H1 (cell line): ENCODE measurements around the gene C12orf56. TPM values are rescaled to one million over a fixed set of nuclear protein-coding genes. Genes with fewer than 3 reads are reported as not detected.

Source experiments
- CTCF ChIA-PET: fragments of 300-600 bp; sonication (Branson Sonifier 250); formaldehyde crosslinking; loops from one replicate; lab custom pipeline; 2021; ENCODE audit not compliant: partially characterized antibody; lab: Charles Lee
- POLR2A ChIA-PET: fragments of 300-600 bp; sonication (Branson Sonifier 250); formaldehyde crosslinking; loops from one replicate; lab custom pipeline; 2021; ENCODE audit warnings: inconsistent platforms; ENCODE audit not compliant: partially characterized antibody; lab: Charles Lee
- DNase-seq, 2 experiments: peaks; one replicate each; pipeline versions ENCODE4 v3.0.0 to v3.0.0-alpha.2; 2010 to 2022; ENCODE audit warnings: low spot score in 2 of 2, low read depth in 1 of 2, mixed read lengths in 1 of 2
- FAIRE-seq: peaks from 2 replicates; lab custom pipeline; 2011; peaks lifted over from hg19 to GRCh38; lab: Jason Lieb, UNC
- H2AFZ ChIP-seq: 2 replicates; pipeline ENCODE4 v1.8.1; 2012; ENCODE audit warnings: low read length, inconsistent platforms
- H2AK5ac ChIP-seq: 2 replicates; pipeline ENCODE4 v1.6.1; 2013; ENCODE audit warnings: low read depth, low read length
- H2BK120ac ChIP-seq: replicated peaks from 2 replicates; pipeline ENCODE3; 2013; ENCODE audit warnings: low read depth, low read length, inconsistent platforms
- H2BK12ac ChIP-seq: 2 replicates; pipeline ENCODE4 v1.6.1; 2013; ENCODE audit warnings: low read depth, low read length
- H2BK15ac ChIP-seq: 2 replicates; pipeline ENCODE4 v1.6.1; 2013; ENCODE audit warnings: low read length
- H2BK20ac ChIP-seq: 2 replicates; pipeline ENCODE4 v1.6.1; 2013; ENCODE audit warnings: low read length
- H2BK5ac ChIP-seq: 2 replicates; pipeline ENCODE4 v1.6.1; 2013; ENCODE audit warnings: low read depth, low read length
- H3K14ac ChIP-seq: 2 replicates; pipeline ENCODE4 v1.6.1; 2013; ENCODE audit warnings: inconsistent platforms; ENCODE audit not compliant: insufficient read length
- H3K18ac ChIP-seq: 2 replicates; pipeline ENCODE4 v1.6.1; 2013; ENCODE audit warnings: low read length; ENCODE audit errors: extremely low read depth
- H3K23ac ChIP-seq: 2 replicates; pipeline ENCODE4 v1.6.1; 2013; ENCODE audit warnings: inconsistent platforms; ENCODE audit not compliant: insufficient read length
- H3K23me2 ChIP-seq: 2 replicates; pipeline ENCODE4 v1.6.1; 2013; ENCODE audit warnings: low read depth, low read length
- H3K27ac ChIP-seq: 2 replicates; pipeline ENCODE4 v1.6.1; 2011; ENCODE audit warnings: low read depth, low read length, inconsistent platforms
- H3K27me3 ChIP-seq, 4 experiments: replicated peaks in 1 of 4; 1 replicate in 1 of 4; 2 replicates in 3 of 4; pipeline versions ENCODE4 v1.6.1 to v1.8.1; 2011 to 2013; ENCODE audit warnings: low read length in 3 of 4, mild to moderate bottlenecking in 3 of 4, inconsistent platforms in 2 of 4, mixed read lengths in 2 of 4, moderate library complexity in 1 of 4; ENCODE audit not compliant: control insufficient read depth in 3 of 4, insufficient read depth in 3 of 4; ENCODE audit errors: extremely low read depth in 1 of 4
- H3K36me3 ChIP-seq, 4 experiments: 2 replicates each; pipeline versions ENCODE4 v1.6.1 to v1.8.1; 2011 to 2013; ENCODE audit warnings: mild to moderate bottlenecking in 4 of 4, low read length in 3 of 4, moderate library complexity in 2 of 4, control low read depth in 1 of 4, inconsistent platforms in 1 of 4; ENCODE audit not compliant: insufficient read depth in 4 of 4, control insufficient read depth in 2 of 4
- H3K4ac ChIP-seq: replicated peaks from 2 replicates; pipeline ENCODE3; 2013; ENCODE audit warnings: low read length, low read depth, mixed read lengths, inconsistent platforms; ENCODE audit not compliant: insufficient read length
- H3K4me1 ChIP-seq, 4 experiments: replicated peaks in 1 of 4; 1 replicate in 1 of 4; 2 replicates in 3 of 4; pipeline versions ENCODE4 v1.6.1 to v1.8.1; 2011 to 2013; ENCODE audit warnings: low read length in 3 of 4, inconsistent platforms in 2 of 4, mixed read lengths in 1 of 4; ENCODE audit not compliant: insufficient read depth in 4 of 4, control insufficient read depth in 3 of 4
- H3K4me2 ChIP-seq, 2 experiments: 2 replicates each; pipeline versions ENCODE4 v1.6.1 to v1.8.1; 2011 to 2013; ENCODE audit warnings: low read depth in 2 of 2, low read length in 2 of 2, control low read depth in 1 of 2, inconsistent platforms in 1 of 2, mild to moderate bottlenecking in 1 of 2; ENCODE audit not compliant: insufficient read depth in 1 of 2
- H3K4me3 ChIP-seq, 4 experiments: fragments of 200-600, 300-600 bp in 1 of 4; sonication (generic), shearing (Covaris generic), sonication (Bioruptor Twin) in 1 of 4; 2 replicates each; pipeline versions ENCODE4 v1.5.1 to v1.8.1; 2011 to 2016; ENCODE audit warnings: low read length in 4 of 4, low read depth in 3 of 4, control low read depth in 2 of 4, inconsistent platforms in 2 of 4, mild to moderate bottlenecking in 2 of 4, mixed read lengths in 1 of 4, moderate library complexity in 1 of 4; ENCODE audit not compliant: insufficient read depth in 2 of 4; ENCODE audit errors: extremely low read depth in 1 of 4
- H3K56ac ChIP-seq: replicated peaks from 2 replicates; pipeline ENCODE3; 2013; ENCODE audit warnings: low read depth, mild to moderate bottlenecking, mixed read lengths, low read length, inconsistent platforms; ENCODE audit not compliant: insufficient read length
- H3K79me1 ChIP-seq: 2 replicates; pipeline ENCODE4 v1.6.1; 2013; ENCODE audit warnings: low read depth, low read length, control low read depth
- H3K79me2 ChIP-seq, 2 experiments: 2 replicates each; pipeline versions ENCODE4 v1.6.1 to v1.8.1; 2012 to 2013; ENCODE audit warnings: low read length in 2 of 2, mild to moderate bottlenecking in 2 of 2, inconsistent platforms in 1 of 2; ENCODE audit not compliant: insufficient read depth in 2 of 2, control insufficient read depth in 1 of 2
- H3K9ac ChIP-seq, 4 experiments: replicated peaks in 1 of 4; 1 replicate in 1 of 4; 2 replicates in 3 of 4; pipeline versions ENCODE4 v1.6.1 to v1.8.1; 2011 to 2013; ENCODE audit warnings: low read depth in 3 of 4, low read length in 3 of 4, control low read depth in 2 of 4, mild to moderate bottlenecking in 2 of 4, moderate library complexity in 2 of 4, inconsistent platforms in 1 of 4; ENCODE audit errors: extremely low read depth in 1 of 4
- H3K9me3 ChIP-seq, 2 experiments: 2 replicates each; pipeline versions ENCODE4 v1.6.1 to v1.8.1; 2012 to 2013; ENCODE audit warnings: mild to moderate bottlenecking in 2 of 2, moderate library complexity in 2 of 2, control low read depth in 1 of 2, inconsistent platforms in 1 of 2, low read depth in 1 of 2, low read length in 1 of 2, mixed read lengths in 1 of 2; ENCODE audit not compliant: insufficient read depth in 2 of 2
- H4K20me1 ChIP-seq, 2 experiments: replicated peaks in 1 of 2; 2 replicates each; pipeline versions ENCODE3 to v1.8.1; 2011 to 2013; ENCODE audit warnings: inconsistent platforms in 2 of 2, low read length in 2 of 2, mild to moderate bottlenecking in 1 of 2; ENCODE audit not compliant: insufficient read depth in 2 of 2, control insufficient read depth in 1 of 2
- H4K5ac ChIP-seq: 2 replicates; pipeline ENCODE4 v1.6.1; 2013; ENCODE audit warnings: low read length, low read depth, mixed read lengths, inconsistent platforms; ENCODE audit not compliant: insufficient read length
- H4K8ac ChIP-seq: 2 replicates; pipeline ENCODE4 v1.8.0; 2013; ENCODE audit warnings: mild to moderate bottlenecking, moderate library complexity, low read length, inconsistent platforms; ENCODE audit not compliant: insufficient read depth; ENCODE audit errors: extremely low read depth
- H4K91ac ChIP-seq: replicated peaks from 2 replicates; pipeline ENCODE3; 2013; ENCODE audit warnings: low read length, mixed read lengths, inconsistent platforms; ENCODE audit not compliant: insufficient read length
- ATF2 ChIP-seq: IDR thresholded peaks from 2 replicates; pipeline ENCODE4 v1.6.1; 2012; ENCODE audit warnings: low read length, inconsistent platforms
- BCL11A ChIP-seq, 2 experiments: IDR thresholded peaks; one replicate each; pipeline ENCODE4 v1.6.1; 2011; ENCODE audit warnings: low read depth in 2 of 2, low read length in 2 of 2, mild to moderate bottlenecking in 2 of 2
- CBX5 ChIP-seq: fragments of 300-800, 300-1000 bp; sonication (generic); IDR thresholded peaks from 2 replicates; pipeline ENCODE4 v1.7.1; 2016; ENCODE audit warnings: antibody characterized with exemption, low read length, low read depth
- CTCF ChIP-seq, 3 experiments: IDR thresholded peaks; 1 replicate in 2 of 3; 2 replicates in 1 of 3; pipeline versions ENCODE4 v1.5.1 to v1.6.1; 2011; ENCODE audit warnings: low read length in 3 of 3, mild to moderate bottlenecking in 3 of 3, inconsistent platforms in 2 of 3, low read depth in 1 of 3, moderate library complexity in 1 of 3; ENCODE audit not compliant: insufficient read depth in 1 of 3; ENCODE audit errors: control extremely low read depth in 1 of 3
- SIN3A ChIP-seq, 2 experiments: IDR thresholded peaks in 1 of 2; conservative IDR thresholded peaks in 1 of 2; 2 replicates each; pipeline ENCODE4 v1.6.1; 2011 to 2012; ENCODE audit warnings: low read length in 2 of 2, improper control_type of control experiment in 1 of 2, low read depth in 1 of 2, mild to moderate bottlenecking in 1 of 2
- TAF1 ChIP-seq: IDR thresholded peaks from 2 replicates; pipeline ENCODE4 v1.6.1; 2011; ENCODE audit warnings: mild to moderate bottlenecking, low read depth, low read length
- USF2 ChIP-seq: IDR thresholded peaks from 2 replicates; pipeline ENCODE4 v1.6.1; 2011; ENCODE audit warnings: low read length, improper control_type of control experiment
- YY1 ChIP-seq: IDR thresholded peaks from 2 replicates; pipeline ENCODE4 v1.6.1; 2011; ENCODE audit warnings: low read depth, mild to moderate bottlenecking, low read length
- WGBS, 2 experiments: shearing (Covaris generic) in 1 of 2; methylation state at CpG; one replicate each; pipeline versions ENCODE4 v1.1.6 to v1.1.7; 2013 to 2015; ENCODE audit warnings: low lambda C conversion rate in 2 of 2, mixed read lengths in 2 of 2, inconsistent platforms in 1 of 2, low coverage in 1 of 2, missing lambda C conversion rate in 1 of 2; ENCODE audit not compliant: insufficient replicate concordance in 2 of 2, insufficient coverage in 1 of 2, insufficient read length in 1 of 2; ENCODE audit errors: extremely low coverage in 1 of 2, missing lambda C conversion rate in 1 of 2; 5-methylcytosine and 5-hydroxymethylcytosine counted together
- polyA plus RNA-seq, 7 experiments: library from polyadenylated mRNA; depleted of rRNA in 3 of 7; stranded (reverse) in 5 of 7; unstranded in 2 of 7; fragments of >200 nt in 5 of 7; fragments of 200-250 nt in 2 of 7; gene quantifications; 1 replicate in 5 of 7; 2 replicates in 1 of 7; 4 replicates in 1 of 7; pipeline versions ENCODE4 v1.2.1 to v1.2.3, GENCODE V29; 2011 to 2013; ENCODE audit warnings: missing spikeins in 2 of 7, mixed read lengths in 2 of 7
- total RNA-seq: library from RNA; stranded (reverse); fragmentation: NEBNext Ultra II Directional; extraction: Animal tissue kit (Norgen Biotek cat#: 25700); gene quantifications from 2 replicates; pipeline ENCODE4 v1.2.1, GENCODE V29; 2021

The C12orf56 gene
- total and polyA plus RNA-seq, 2 of the 8 experiments (the other 6 are each of a cell fraction or from before 2014, with no cell fraction given), result 1.1 to 2.9 TPM

- no peak for FAIRE-seq
- TF ChIP-seq CTCF (IDR thresholded peaks at IDR 0.05; ENCODE audit: control extremely low read depth in 1 of 3, insufficient read depth in 1 of 3, low read depth in 1 of 3, low read length in 3 of 3) (no peak), CBX5 (no peak), ATF2 (no peak), TAF1 (no peak), SIN3A (conservative IDR thresholded peaks at IDR 0.05 in 1 of 2, IDR thresholded peaks at IDR 0.05 in 1 of 2; ENCODE audit: low read depth in 1 of 2, low read length in 2 of 2) (no peak), BCL11A (IDR thresholded peaks at IDR 0.05; ENCODE audit: low read depth in 2 of 2, low read length in 2 of 2) (no peak), YY1 (no peak), USF2 (no peak)
Observed at GRCh38 chr12:64265839-64266238, 124.7 kb downstream of the C12orf56 start.

More at GRCh38 chr12:64265839-64266238, 124.7 kb downstream of the C12orf56 start:
- Histone ChIP-seq H2AK5ac (no peak overlapping the region), H3K27me3 (no peaks in the 10 kb centered on the region), H3K23me2 (no peaks in the 10 kb centered on the region), H4K5ac (no peak overlapping the region), H3K4ac (no peak overlapping the region), H3K27ac (no peak overlapping the region), H3K56ac (no peak overlapping the region), H2BK5ac (no peak overlapping the region), H3K14ac (no peak overlapping the region), H2BK120ac (no peak overlapping the region), H3K79me2 (no peaks in the 10 kb centered on the region), H4K91ac (no peak overlapping the region), H3K18ac (no peak overlapping the region), H3K36me3 (no peaks in the 10 kb centered on the region), H3K4me2 (no peak overlapping the region), H4K8ac (no peak overlapping the region), H4K20me1 (no peaks in the 10 kb centered on the region), H3K23ac (no peak overlapping the region), H3K79me1 (no peaks in the 10 kb centered on the region), H3K4me3 (no peak overlapping the region), H2AFZ (no peak overlapping the region), H2BK12ac (no peak overlapping the region), H3K9me3 (no peaks in the 10 kb centered on the region), H3K9ac (no peak overlapping the region), H2BK20ac (no peak overlapping the region), H2BK15ac (no peak overlapping the region), H3K4me1 (no peaks in the 10 kb centered on the region)
- 96% methylated on average over 2 of the region's 2 CpGs; no CpG with 5 or more reads in 1 of the 2 experiments for WGBS, 2 experiments
- DNase-seq, result no peak
- POLR2A ChIA-PET, result interaction anchor here (1.0 kb wide), 1 partner anchor 125 kb away, joined by 4 read pairs; no protein-coding TSS in a partner anchor
- CTCF ChIA-PET, result interaction anchor here (1.3 to 2.1 kb wide), 3 partner anchors 125 to 442 kb away, joined by 3 to 4 read pairs (median 4); partner anchors contain the start of gene C12orf56
